ENCODE results near the gene SEC24D.

Gene SEC24D

DNA sequence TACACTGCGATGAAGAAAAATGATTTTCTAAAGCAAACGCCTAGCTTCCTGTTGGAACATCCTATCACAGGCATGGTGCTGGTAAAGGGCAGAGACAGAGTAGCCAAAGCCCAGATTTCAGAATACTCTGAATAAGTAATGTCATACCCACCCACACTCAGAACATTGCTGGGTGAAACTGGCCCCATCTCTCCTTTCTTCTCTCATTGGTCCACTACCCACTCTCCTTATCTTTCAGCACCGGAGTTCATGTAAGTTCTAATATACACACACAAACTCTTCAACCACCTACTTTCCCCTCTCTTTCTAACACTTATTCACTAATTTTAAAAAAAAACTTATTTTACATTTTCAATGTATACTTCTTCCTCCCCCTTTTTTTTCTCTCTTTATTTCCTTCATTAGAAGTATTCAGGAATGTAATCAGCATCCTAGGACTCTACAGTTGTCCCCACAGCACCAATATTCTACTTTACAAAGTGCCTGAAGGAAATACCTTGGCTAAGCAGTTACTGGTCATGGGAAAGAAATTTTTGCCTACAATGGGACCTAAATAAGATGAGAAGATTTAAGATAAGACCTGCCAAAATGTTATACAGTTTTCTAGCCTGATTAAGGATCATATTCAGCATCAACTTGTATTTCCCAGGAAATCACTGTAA is 63.0 kb downstream of the SEC24D start:
- DNase-seq: no peak

DNA sequence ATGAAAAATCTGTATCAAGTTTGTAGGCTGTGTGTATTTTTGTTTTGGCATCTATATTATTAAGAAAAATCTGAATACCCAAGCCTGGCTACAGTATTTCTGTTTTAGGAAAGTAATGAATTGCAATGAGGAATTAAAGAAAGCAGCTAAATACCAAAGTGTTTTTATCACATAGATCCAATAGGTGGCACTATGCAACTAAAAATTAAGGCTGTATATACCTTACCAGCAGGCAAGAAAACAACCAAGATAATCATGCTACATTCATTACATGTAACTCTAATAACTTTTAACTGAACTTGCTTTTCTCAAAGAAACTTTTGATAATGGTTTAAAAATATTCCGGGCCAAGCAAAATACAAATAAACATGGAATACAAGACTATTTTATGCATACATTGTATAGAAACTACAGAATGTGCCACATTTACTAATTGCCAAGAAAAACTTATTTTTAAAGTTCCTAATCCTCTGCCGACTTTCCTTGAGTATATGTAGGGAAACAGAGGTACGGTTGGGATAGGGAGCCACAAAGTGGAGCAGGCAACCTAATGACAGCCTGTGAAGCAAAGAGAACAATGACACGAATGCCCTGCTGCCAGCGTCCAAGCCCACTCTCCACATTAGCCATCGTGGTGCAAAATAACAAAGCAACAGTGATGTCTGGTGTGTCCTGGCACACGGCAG is 63.7 kb downstream of the SEC24D start:
- DNase-seq: peak in 1 of 2 donors; percentile 20

DNA sequence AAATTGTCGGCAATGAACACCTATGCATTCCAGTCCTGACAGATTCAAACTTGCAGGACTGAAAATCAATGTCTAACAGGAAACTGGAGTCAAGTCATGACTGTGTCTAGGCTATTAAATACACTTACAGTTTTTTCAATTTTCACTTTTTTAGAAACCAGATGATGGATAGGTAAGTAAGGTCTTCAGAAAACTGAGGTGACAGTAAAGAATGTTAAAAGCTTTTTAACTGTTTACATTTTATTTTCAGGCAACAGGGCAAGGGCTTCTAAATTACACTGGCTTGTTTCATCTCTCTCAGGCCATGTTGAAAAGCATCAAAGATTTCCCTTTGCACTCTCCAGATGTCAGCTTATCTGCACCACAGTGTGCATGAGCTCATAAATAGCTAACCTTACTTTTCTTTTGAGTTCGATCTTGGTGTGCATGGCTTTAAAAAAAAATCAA is 65.2 kb downstream of the SEC24D start:
- DNase-seq: no peak

DNA sequence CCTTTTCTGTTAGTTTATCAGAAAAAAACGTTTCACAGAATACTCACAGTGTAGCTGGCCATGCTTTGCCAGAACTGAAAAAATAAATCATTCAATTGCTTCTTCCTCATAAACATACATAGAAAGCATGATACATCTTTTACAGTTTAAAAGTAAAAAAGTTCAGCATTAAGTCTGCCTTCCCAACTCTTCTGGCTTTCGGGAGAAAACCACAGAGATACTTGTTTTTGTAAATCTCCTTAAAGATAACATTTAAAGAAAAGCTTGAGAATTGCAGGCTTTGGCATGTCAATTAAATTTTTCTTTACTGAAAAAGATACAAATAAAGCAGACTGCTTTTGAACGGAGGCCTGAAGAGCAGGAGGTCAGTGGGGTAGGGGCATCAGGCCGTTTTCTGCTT is 66.8 kb downstream of the SEC24D start:
- DNase-seq: no peak

DNA sequence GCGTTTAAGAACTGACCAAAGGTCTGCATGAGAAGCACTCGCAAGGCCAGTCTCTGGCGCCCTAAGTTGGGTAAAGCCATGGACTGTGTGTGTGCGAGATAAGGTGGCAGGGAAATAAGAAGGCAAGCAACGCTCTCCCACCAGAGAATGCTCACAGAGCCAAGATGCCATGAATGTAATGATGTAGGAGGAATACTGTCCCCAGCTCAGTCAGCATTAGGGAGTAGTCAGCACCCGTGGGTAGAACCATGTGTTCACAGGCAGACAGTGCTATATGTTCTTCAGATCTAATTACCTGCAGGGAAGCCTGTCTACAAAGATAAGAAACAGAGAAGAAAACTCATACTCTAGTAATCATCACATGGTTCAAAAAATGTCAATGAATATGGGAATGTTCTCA is 68.8 kb downstream of the SEC24D start:
- DNase-seq: no peak

DNA sequence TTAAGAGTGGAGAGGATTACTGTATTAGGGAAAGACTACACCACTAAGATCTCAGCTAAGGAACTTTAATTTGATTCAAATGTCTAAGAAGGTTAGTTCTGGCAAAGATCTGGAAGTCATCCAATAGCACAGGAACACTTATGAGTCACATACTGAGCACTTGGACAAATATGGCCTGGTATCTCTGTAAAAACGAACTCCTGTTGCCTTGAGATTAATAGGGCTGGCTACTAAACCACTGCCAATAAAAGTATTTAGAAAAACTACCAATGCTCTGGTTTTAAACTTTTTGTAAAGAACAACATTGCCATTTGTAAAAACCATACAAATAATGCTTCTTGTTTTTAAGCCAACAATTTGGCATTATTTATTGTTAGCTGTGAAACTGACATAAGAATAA is 70.5 kb downstream of the SEC24D start:
- no peak for DNase-seq

DNA sequence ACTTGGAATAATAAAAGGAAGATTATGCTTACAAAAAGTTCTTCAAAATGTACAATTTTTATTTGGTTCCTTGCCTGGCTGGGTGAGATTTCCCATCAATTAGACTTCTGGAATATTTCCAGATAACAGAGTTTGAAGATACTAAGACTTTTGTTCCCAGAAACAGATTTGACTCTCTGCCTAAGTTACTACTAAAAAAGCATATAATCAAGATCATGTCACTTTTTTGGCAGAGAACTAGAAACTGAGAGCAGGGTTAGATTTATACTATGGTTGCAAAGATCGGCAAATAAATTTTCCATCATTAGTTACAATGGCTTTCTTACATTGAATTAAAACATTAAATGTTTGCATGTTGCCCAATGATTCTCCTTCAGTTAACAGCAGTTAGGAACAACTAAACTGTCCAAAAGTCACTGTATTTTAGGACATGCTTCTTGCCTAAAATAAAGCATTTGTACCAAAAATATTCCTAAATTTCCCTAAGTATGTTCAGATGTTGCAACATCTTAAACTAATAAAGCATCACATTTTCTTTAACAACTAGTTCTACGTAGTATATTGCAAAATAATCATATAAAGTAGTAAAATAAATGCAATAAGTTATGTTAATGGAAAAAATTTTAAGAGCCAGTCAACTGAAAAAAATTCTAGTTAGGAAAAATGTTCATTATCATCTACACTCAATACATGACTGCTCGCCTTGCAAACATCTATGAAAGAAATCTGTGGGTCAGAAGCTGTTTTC is 73.0 kb downstream of the SEC24D start:
- no peak for DNase-seq

DNA sequence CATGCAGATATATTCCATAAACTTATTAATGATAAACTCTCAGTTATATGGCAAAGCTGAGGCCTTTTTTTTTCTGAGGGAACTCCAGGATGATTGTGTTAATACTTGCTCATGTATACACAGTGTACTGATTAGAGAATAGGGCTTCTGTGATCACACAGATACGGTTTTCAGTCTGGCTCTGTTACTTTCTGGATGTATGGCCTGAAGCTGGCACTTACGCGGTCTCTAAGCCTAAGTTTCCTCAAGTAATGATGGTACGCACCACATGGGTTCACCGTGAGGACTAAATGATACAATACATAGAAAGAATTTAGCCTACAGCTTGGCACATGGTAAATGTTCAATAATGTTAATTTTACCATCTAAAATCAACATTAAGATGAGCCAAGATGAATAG is 73.8 kb downstream of the SEC24D start:
- no peak for DNase-seq

DNA sequence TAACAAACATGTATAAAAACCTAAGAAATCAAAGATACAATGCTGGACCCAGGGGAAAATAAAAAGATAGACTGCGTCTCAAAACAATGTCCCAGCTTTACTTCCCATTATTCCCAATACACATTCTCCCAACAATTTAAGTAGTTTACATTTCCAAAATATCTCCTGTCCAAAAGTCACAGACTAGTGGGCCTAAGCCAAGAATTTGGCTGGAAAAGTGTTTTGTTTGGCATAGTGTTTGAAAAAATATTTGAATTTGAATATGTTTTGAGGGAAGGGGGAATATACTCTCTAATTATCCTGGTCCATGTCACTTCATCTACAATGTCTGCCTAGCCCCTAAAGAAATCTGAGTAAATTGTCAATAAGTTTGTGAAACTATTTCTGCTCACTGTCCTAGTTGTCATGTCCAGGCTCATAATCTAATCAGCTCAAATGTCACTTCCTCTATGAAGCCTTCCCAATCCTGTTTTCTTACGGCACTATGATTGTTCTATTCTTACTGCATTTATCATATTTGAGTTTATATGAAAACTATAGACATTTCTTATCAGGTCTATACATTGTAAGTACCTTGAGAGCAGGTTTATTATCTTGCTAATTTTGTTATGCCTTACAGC is 74.4 kb downstream of the SEC24D start:
- no peak for DNase-seq

DNA sequence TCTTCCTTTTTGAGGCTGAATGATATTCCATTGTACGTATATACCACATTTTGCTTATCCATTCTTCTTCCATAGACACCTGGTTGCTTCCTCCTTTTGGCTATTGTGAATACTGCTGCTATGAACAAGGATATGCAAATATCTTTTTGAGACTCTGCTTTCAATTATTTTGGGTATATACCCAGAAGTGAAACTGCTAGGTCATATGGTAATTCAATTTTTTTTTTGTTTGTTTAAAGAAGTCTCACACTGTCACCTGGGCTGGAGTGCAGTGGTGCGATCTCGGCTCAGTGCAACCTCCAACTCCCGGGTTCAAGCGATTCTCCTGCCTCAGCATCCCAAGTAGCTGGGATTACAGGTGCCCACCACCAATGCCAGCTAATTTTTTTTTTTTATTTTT is 75.4 kb downstream of the SEC24D start:
- DNase-seq: no peak

DNA sequence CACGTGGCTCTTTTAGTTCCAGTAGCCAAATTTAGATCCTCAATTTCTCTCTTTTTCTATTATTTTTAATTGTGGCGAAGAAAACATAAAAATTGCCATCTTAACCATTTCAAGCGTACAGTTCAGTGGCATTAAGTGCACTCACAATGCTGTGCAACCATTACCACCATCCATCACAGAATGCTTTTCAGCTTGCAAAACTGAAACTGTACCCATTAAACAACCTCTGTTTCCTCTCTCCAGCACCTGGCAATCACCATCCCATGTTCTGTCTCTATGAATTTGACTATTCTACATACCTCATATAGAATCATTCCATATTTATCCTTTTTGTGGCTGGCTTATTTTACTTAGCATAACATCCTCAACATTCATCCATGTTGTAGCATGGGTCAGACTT is 75.8 kb downstream of the SEC24D start:
- no peak for DNase-seq

DNA sequence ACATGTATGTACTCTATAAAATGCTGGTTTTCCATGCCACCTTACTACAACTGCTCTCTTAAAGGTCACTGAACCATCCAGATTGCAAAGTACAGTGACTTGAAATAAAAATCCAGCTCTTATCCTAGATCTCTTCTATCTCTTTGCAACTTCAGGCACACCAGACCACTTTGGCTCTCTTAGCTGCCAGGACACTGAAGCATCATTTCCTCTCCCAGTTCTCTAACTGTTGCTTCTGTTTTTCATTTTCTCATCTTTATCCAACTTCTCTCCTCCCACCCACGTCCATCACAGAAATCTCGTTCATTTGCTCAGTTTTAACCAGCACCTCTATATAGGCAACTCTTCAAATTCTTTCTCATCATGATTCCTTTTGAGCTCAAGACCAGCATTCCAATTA is 76.4 kb downstream of the SEC24D start:
- DNase-seq: no peak

DNA sequence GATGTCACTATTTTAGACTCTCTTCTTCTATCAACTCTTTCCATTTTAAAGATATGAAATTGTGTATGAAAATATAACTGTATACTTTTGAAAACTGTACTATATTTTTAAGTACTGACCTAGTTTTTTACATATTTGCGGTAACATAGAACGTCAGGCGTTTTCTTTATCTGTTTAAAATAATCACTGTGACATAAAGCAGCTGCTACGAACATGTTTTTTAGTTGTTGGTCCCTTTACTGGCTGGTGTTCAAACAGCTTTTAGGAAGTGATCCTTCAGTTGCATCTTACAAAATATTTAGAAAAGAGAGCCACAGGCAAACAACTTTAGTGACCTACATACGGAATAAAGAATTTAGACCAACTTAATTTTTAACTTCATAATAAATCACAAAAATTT is 77.6 kb downstream of the SEC24D start:
- DNase-seq: no peak

DNA sequence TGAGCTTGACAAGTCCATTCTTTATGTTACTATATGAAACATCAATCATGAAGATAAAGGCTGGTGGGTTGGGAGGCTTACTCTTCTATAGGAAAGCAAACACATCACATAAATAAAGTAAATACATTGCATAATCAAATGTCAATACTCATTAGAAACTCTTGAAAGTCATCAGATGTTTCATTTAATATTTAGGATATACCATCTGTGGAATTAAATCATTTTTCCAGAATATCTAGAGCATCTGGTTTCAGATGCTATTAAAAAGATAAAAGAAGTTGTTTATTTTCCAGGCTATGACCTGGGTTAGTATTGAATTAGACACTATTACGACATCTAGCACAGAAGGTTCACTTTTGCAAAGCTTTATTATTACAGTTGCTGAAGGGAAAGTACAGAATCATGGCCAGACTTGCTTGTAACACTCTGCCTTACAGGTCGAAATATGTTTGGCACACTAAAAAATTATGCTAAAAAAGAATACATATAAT is 78.1 kb downstream of the SEC24D start:
- no peak for DNase-seq

DNA sequence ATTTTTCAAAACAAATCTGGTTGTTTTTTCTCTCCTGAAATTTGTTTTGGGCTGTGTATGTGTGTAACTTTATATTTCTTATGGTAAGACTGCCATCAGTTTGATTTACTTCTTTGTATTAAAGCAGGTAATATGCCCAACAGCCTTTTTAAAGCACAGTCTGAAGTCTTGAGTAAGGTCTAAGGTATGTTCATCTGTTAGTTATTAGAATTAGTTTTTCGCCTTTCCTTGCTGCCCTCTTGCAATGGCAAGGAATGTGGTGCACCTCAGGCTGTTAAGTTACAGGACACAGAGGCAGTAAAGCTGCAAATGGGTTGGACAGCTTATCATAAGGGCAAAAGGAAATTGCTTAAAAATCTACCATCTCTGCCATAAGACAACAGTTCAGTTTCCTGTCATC is 79.0 kb downstream of the SEC24D start:
- no peak for DNase-seq

DNA sequence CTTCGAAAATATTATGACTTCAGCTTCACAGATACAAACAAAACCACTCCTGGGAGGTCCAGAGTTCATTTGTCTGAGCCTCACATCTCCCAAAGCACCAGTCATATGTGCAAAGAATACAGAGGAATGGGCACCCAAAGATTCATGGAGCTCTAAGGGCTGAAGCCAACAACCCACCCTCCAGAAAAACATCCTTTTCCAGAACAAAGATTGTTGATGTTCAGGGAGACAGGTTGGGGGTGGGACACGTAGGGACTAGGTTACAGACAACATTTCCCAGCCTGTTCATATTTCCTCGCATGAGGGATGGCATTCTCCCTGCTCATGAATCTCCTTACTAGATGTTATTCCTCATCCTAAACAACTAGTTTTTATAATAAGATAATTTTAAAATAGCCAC is 79.5 kb downstream of the SEC24D start:
- DNase-seq: no peak

DNA sequence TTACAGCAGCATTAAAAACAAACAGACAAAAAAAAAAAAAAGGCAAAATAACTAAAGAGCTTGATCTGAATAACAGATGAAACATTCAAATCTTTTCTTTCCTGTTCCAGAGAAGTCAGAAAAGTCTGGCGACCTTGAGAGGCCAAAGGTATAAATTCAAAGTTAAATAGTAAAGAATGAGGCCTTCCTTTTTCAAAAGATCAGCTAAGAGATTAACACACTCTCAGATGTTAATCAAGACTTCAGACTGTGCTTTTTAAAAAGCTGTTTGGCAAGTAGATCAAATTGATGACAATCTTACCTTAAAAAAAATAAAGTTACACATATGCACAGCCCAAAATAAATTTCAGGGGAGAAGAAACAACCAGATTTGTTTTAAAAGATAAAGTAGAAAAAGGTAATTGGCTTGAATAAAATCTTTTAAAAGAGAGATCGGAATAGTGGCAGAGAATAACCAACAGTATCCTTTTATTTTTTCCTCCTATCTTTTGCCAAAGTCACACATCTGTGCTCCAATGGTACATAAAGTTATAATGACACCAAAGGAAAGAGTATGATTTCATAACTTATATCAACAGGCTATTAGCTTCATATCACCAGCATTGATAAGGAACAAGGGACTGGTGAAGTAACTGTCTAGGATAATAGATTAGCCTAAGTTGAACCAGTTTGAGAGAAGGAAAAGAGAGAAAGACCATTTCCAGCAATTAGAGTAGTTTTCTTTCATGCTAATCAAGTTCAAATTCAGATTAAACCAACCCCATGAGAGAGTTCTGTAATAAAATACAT is 80.3 kb downstream of the SEC24D start:
- no peak for DNase-seq

DNA sequence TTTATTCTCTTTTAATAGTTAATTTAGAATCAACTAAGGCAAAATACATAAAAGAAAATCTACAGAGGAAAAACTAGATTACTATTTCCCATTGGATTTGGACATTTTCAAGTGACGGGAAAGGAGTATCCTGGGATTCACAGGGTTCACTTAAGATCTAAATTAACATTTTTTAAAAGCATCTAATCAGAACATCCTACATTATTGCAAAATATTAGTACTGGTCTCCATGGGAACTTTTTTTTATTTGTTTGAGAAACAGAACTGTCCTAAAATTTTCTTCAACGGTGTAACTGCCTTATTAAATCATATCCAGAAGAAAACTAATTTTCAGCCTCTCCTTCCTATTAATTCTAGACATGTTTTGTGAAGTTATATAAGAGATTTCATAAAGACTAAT is 81.0 kb downstream of the SEC24D start:
- no peak for DNase-seq

DNA sequence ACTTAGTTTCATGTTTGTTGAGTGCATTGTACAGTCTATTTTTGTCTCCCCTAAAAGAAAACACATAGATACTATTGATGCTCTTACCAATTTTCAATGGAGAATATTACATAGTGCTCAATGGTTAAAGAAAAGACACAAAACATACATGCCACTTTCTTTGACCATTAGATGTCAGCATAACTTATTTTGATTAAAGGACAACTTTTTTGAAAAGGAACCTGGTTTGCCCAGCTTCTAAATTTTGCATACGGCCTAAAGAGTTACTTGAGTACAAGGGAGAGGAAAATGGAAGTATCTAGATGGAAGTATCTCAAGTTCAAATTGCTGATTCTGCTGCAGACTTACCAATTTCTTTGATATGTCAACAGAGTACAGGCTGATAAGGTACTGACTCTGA is 82.2 kb downstream of the SEC24D start:
- DNase-seq: no peak

DNA sequence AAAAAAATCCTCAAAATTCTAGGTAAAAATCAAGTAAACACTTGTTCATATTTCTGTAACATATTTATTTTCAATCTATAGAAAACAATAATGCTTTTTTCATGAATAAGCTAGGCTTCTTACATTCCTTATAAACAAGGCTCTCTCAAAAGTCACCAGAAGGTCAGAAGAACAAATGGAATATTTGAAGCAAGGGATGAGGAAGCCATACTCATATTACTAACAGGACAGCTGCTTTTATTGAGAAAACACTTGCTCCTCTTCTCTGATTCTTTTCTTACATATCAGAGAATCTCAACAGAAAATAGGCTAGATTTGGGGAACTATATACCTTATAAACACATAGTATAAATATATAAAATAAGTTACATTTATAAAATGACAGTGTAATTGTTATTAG is 82.8 kb downstream of the SEC24D start:
- no peak for DNase-seq

DNA sequence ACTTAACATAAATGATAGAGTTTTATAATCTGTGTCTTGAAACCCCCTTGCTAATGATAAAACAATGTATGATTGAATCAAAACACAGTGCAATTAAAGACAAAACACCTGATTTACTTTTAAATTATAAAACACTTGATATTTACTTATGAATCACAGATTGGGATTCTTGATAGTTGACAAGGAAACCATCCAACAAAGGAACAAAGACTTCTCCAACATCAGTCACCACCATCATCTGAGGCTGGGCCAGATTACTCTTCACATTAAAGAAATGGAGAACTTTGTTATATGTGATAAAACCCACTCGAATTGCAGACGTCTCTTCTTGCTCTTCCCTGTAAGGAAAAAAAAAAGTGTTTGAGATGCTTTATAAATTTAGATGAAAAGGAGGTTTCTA is 83.4 kb downstream of the SEC24D start:
- DNase-seq: no peak

DNA sequence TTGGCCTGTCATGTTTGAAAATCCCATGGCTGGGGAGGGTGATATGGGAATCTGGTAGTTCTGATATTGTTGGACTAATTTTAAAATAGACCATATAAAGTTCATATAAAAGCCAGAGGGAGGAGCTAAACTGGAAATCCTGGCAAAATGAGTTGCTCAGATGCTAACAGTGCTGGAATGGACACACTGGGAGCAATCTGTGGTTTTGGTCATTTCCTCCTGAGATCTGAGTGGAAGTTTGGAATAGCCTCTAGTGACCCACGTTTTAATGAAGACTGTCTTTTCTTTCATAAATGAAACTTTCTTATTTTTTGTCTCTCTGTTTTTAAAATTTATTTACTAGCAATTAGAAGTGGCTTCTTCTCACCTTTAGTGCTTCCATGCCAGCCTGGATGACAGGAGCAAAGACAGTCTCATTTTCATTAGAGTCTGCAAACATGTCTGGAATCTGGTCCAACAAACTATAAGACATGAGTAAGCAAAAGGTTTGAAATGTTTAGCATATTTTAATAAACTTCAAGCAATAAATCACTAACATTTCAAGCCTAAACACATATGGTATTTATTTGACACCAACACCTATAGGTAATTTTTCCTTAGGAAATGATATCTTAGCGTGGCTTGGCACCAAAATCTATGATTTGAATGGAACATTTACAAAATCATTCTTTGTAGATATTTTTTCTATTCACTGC is 84.2 kb downstream of the SEC24D start:
- DNase-seq: no peak
